ENCODE results near the gene SMIM30.
"Not testable (repeated sequence)": the region's sequence is repeated elsewhere in the genome, so short reads cannot be mapped to it uniquely, and the experiment has no call there.

The SMIM30 gene

GRCh38 chr7:113118074-113118959 lies at the start of gene SMIM30:
Gene SMIM30 (minus strand): TSS chr7:113118554. CDS start chr7:113117578, 976 bp downstream.
- peak; percentile 82 for DNase-seq (ENCODE audit: low read depth)

DNA sequence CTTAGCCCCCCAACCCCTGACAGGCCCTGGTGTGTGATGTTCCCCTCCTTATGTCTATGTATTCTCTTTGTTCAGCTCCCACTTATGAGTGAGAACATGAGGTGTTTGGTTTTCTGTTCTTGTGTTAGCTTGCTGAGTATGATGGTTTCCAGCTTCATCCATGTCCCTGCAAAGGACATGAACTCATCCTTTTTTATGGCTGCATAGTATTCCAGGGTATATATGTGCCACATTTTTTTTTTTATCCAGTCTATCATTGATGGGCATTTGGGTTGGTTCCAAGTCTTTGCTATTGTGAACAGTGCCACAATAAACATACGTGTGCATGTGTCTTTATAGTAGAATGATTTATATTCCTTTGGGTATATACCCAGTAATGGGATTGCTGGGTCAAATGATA lies 47.8 kb upstream of the SMIM30 start:
- DNase-seq (ENCODE audit: low read depth) = not testable (repeated sequence)

GRCh38 chr7:113161050-113161449 lies 42.7 kb upstream of the SMIM30 start:
- no peak for DNase-seq (ENCODE audit: low read depth)

GRCh38 chr7:113159746-113160339 lies 41.5 kb upstream of the SMIM30 start:
- DNase-seq (ENCODE audit: low read depth) = no peak

- DNase-seq (ENCODE audit: low read depth) = no peak
Observed at GRCh38 chr7:113158756-113159155, 40.4 kb upstream of the SMIM30 start.

GRCh38 chr7:113154117-113154516 lies 35.8 kb upstream of the SMIM30 start:
- no peak for DNase-seq (ENCODE audit: low read depth)

GRCh38 chr7:113144817-113145216 lies 26.5 kb upstream of the SMIM30 start:
- no peak for DNase-seq (ENCODE audit: low read depth)

- DNase-seq (ENCODE audit: low read depth) = no peak
Observed at GRCh38 chr7:113143486-113144257, 25.3 kb upstream of the SMIM30 start.

DNA sequence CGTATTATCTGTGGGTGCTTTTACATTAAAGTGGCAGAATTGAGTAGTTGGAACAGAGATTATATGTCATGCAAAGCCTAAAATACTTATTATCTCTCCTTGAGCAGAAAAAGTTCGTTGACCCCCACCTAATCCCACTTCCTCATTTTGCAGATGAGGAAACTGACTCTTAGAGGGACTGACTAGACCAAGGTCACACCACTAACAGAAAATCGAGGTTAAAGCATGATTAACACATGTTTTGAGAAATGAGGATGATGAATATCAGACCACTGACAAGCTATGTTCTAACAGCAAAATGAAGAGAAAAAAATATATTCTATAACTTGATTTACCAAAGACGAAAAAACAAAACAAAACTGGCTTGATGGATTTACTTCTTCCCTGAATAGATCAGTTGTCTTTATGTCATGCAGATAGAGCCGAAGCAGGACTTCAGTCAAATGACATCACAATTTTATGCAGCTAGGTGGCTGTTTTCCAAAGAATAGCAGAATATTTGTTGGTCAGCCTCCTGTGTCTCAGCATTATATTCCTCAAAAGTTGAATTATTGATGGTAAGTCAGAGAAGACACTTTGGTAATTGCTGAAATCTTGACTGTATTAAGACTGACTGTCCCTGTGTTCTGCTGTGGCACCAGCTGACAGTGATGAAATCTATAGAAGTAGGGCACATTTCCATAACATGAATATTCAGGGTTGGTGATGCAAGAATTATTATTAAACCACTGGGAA lies 24.2 kb upstream of the SMIM30 start:
- DNase-seq (ENCODE audit: low read depth) = no peak

GRCh38 chr7:113141803-113142202 lies 23.4 kb upstream of the SMIM30 start:
- no peak for DNase-seq (ENCODE audit: low read depth)

DNA sequence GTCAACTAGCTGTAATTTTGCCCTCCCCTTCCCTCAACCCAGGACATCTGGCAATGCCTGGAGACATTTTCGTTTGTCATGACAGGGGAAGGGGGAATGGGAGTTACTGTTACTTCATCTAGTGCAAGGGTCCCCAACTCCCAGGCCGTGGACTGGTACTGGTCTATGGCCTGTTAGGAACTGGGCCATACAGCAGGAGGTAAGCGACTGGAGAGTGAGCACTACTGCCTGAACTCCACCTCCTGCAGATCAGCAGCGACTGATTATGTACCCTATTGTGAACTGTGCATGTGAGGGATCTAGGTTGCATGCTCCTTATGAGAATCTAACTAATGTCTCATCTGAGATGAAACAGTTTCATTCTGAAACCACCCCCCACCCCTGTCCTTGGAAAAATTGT lies 22.6 kb upstream of the SMIM30 start:
- DNase-seq (ENCODE audit: low read depth) = no peak

GRCh38 chr7:113137241-113137640 lies 18.9 kb upstream of the SMIM30 start:
- no peak for DNase-seq (ENCODE audit: low read depth)

DNA sequence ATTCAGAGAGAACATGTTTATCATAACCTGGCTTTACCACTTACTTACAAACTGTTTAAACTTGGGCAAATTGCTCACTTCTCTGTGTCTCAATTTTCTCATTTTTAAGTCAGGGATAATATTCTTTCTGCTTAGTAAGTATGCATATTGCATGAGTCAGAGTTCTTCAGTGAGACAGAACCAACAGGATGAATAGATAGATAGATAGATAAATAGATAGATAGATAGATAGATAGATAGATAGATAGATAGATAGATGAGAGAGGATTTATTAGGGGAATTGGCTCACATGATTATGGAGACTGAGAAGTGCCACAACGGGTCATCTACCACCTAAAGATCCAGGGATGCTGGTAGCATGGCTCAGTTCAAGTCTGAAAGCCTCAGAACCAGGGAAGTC lies 15.7 kb upstream of the SMIM30 start:
- DNase-seq (ENCODE audit: low read depth) = no peak

GRCh38 chr7:113131367-113131766 lies 13.0 kb upstream of the SMIM30 start:
- DNase-seq (ENCODE audit: low read depth) = no peak

- DNase-seq (ENCODE audit: low read depth) = no peak
Observed at GRCh38 chr7:113128031-113128430, 9.7 kb upstream of the SMIM30 start.

GRCh38 chr7:113125728-113126127 lies 7.4 kb upstream of the SMIM30 start:
- DNase-seq (ENCODE audit: low read depth) = no peak

- no peak for DNase-seq (ENCODE audit: low read depth)
Observed at GRCh38 chr7:113122744-113123143, 4.4 kb upstream of the SMIM30 start.

- DNase-seq (ENCODE audit: low read depth) = no peak
Observed at GRCh38 chr7:113120647-113121046, 2.3 kb upstream of the SMIM30 start.

- DNase-seq (ENCODE audit: low read depth) = no peak
Observed at GRCh38 chr7:113119429-113119828, 1.1 kb upstream of the SMIM30 start.

DNA sequence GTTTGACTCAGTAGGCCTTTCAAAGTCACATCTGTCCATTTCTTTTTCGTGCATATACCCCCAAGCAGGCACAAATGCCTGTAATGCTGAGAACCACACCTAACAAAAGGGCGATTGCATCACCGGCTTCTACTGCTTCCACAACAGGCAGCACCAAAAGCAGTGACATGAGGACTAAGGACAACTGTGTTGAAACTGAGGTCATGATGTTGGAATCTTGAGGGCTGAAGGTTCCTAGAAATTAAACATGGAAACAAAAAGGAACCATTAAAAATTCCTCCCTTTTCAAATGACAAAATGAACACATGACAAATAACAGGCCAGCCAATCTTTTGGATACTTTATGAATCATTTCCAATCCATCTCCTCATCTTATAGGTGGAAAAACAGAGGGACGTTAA lies 980 bp downstream of the SMIM30 start:
- DNase-seq (ENCODE audit: low read depth) = not testable (repeated sequence)

DNA sequence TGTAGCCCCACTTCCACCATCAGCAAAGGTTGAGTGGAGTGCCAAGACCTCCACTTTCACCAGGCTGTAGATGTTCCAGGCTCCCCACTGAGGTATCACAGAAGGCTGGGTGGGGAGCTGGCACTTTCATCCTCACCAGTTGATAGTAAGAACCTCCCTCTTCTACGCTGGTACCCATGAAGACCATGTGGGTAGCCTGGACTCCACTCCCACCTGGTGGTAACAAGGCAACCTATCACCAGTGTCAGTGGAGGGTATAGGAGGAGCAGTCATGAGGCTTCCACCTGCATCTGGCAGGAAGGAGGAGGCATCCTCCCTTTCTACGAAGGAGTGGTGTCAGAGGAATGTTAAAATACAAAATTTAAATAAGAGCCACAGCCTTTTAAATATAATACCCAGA lies 4.4 kb downstream of the SMIM30 start:
- no peak for DNase-seq (ENCODE audit: low read depth)

DNA sequence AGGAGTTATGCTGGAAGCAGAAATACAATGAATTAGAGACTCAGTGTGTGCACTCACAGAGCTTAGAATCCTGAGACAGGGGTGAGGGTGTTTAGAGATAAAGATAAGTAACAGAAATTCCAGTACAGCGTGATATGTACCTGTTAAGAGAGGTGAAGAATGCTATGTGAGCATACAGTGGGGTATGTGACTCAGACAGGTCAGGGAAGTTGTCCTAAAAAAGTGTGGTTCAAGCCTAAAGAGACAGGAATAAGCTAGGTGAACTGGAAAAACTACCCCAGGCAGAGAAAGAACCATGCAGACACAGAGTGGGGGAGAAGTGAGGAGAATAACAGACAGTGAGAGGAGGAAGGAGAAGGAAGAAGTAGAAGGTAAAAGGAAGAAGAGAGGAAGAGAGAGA lies 8.6 kb downstream of the SMIM30 start:
- no peak for DNase-seq (ENCODE audit: low read depth)

All from stimulated activated CD8-positive, alpha-beta memory T cell treated with anti-CD3 and anti-CD28 coated beads, Interleukin-12 subunit alpha, Interleukin-12 subunit beta, amount 100 ng/mL, for 1 hour (primary cell).